HCT116 (cell line): ENCODE data around the gene EHMT1. TPM values are rescaled to one million over a fixed set of nuclear protein-coding genes. Genes with fewer than 3 reads are reported as not detected.

Experiments
- ATAC-seq: fragments of 200-7000 bp; cut with Tn5 transposase; 2 replicates; pipeline ENCODE4 v1.9.1; 2020; ENCODE audit warnings: mild to moderate bottlenecking, moderate library complexity
- BruUV-seq: library from RNA; stranded (reverse); fragments of 400-500 nt; replicated peaks from 2 replicates; lab custom pipeline; 2021; lab: Mats Ljungman, UMichigan
- CTCF ChIA-PET: fragments of 300-600 bp; sonication (Branson Sonifier 250); formaldehyde crosslinking; loops from one replicate; lab custom pipeline; 2021; ENCODE audit warnings: antibody characterized with exemption; lab: Charles Lee
- POLR2A ChIA-PET: fragments of 300-600, 350-600 bp; sonication (Branson Sonifier 250); formaldehyde crosslinking; loops from one replicate; lab custom pipeline; 2021; ENCODE audit warnings: antibody characterized with exemption; lab: Charles Lee
- RAD21 ChIA-PET, 2 experiments: fragments of 300-600 bp; sonication (Branson Sonifier 250); formaldehyde crosslinking; loops; one replicate each; lab custom pipeline; 2023; ENCODE audit warnings: low total read pairs in 2 of 2; ENCODE audit not compliant: uncharacterized antibody in 2 of 2, unreplicated experiment in 2 of 2, low non-redundant PET in 1 of 2; lab: Charles Lee
- DNase-seq: peaks from one replicate; pipeline ENCODE4 v3.0.0-alpha.2; 2010; ENCODE audit warnings: low read depth, low spot score
- H2AFZ ChIP-seq: fragments of 200-600 bp; shearing (Covaris generic), sonication (generic); 2 replicates; pipeline ENCODE4 v1.6.1; 2017; ENCODE audit warnings: low read depth, mixed run types, mixed read lengths, antibody characterized with exemption, low read length; ENCODE audit not compliant: poor library complexity, severe bottlenecking
- H3K27ac ChIP-seq: 2 replicates; pipeline ENCODE4 v1.5.1; 2012; ENCODE audit warnings: low read depth, low read length
- H3K27me3 ChIP-seq: fragments of 200-600 bp; sonication (generic); 2 replicates; pipeline ENCODE4 v1.6.1; 2016; ENCODE audit warnings: mixed run types, low read length, mixed read lengths; ENCODE audit not compliant: insufficient read depth
- H3K36me3 ChIP-seq, 2 experiments: fragments of 200-500 bp in 1 of 2; fragments of 200-600 bp in 1 of 2; sonication (Bioruptor generic) in 1 of 2; sonication (generic) in 1 of 2; 2 replicates each; pipeline versions ENCODE4 v1.5.1 to v1.6.1; 2014 to 2016; ENCODE audit warnings: low read length in 2 of 2, inconsistent platforms in 1 of 2, mixed read lengths in 1 of 2, mixed run types in 1 of 2; ENCODE audit not compliant: insufficient read depth in 2 of 2, control insufficient read depth in 1 of 2
- H3K4me1 ChIP-seq, 2 experiments: fragments of 200-600 bp in 1 of 2; sonication (generic) in 1 of 2; 2 replicates each; pipeline versions ENCODE4 v1.5.1 to v1.6.1; 2012 to 2017; ENCODE audit warnings: low read length in 2 of 2, inconsistent platforms in 1 of 2, mild to moderate bottlenecking in 1 of 2, mixed read lengths in 1 of 2, mixed run types in 1 of 2, moderate library complexity in 1 of 2; ENCODE audit not compliant: insufficient read depth in 2 of 2, control insufficient read depth in 1 of 2
- H3K4me2 ChIP-seq: fragments of 200-600 bp; sonication (generic); 2 replicates; pipeline ENCODE4 v1.6.1; 2017; ENCODE audit warnings: mixed run types, low read length, mixed read lengths
- H3K4me3 ChIP-seq, 2 experiments: fragments of 200-600 bp in 1 of 2; sonication (generic) in 1 of 2; replicated peaks in 1 of 2; 2 replicates each; pipeline ENCODE4 v1.5.1; 2011 to 2016; ENCODE audit warnings: low read length in 2 of 2, control low read depth in 1 of 2, low read depth in 1 of 2, mild to moderate bottlenecking in 1 of 2, mixed read lengths in 1 of 2, mixed run types in 1 of 2
- H3K79me2 ChIP-seq: fragments of 200-600 bp; sonication (generic); 2 replicates; pipeline ENCODE4 v1.6.1; 2017; ENCODE audit warnings: mild to moderate bottlenecking, mixed run types, low read length, moderate library complexity, mixed read lengths; ENCODE audit not compliant: insufficient read depth
- H3K9ac ChIP-seq: fragments of 200-600 bp; sonication (generic); 2 replicates; pipeline ENCODE4 v1.6.1; 2016; ENCODE audit warnings: low read length, mixed read lengths
- H3K9me2 ChIP-seq: fragments of 200-600 bp; sonication (generic), shearing (Covaris generic); 2 replicates; pipeline ENCODE4 v1.6.1; 2017; ENCODE audit warnings: mixed run types, mild to moderate bottlenecking, moderate library complexity; ENCODE audit not compliant: insufficient read depth
- H3K9me3 ChIP-seq, 2 experiments: fragments of 200-500 bp in 1 of 2; fragments of 200-600 bp in 1 of 2; sonication (Bioruptor generic) in 1 of 2; sonication (generic) in 1 of 2; 2 replicates each; pipeline ENCODE4 v1.6.1; 2014 to 2017; ENCODE audit warnings: low read length in 2 of 2, mixed read lengths in 2 of 2, inconsistent platforms in 1 of 2, low read depth in 1 of 2, mild to moderate bottlenecking in 1 of 2, mixed run types in 1 of 2, moderate library complexity in 1 of 2; ENCODE audit not compliant: control insufficient read depth in 1 of 2, insufficient read depth in 1 of 2
- H4K20me1 ChIP-seq: fragments of 200-600 bp; sonication (generic), shearing (Covaris generic); 2 replicates; pipeline ENCODE4 v1.6.1; 2017; ENCODE audit warnings: mixed run types, mild to moderate bottlenecking, moderate library complexity; ENCODE audit not compliant: insufficient read depth
- ATF3 ChIP-seq: IDR thresholded peaks from 2 replicates; pipeline ENCODE4 v1.6.1; 2012
- CTCF ChIP-seq, 3 experiments: fragments of 200-600 bp in 1 of 3; sonication (generic) in 1 of 3; IDR thresholded peaks in 2 of 3; conservative IDR thresholded peaks in 1 of 3; 2 replicates each; pipeline ENCODE4 v1.5.1; 2012 to 2017; ENCODE audit warnings: low read depth in 2 of 3, low read length in 2 of 3, antibody characterized with exemption in 1 of 3, borderline replicate concordance in 1 of 3, control low read depth in 1 of 3, mild to moderate bottlenecking in 1 of 3, mixed read lengths in 1 of 3, mixed run types in 1 of 3, moderate library complexity in 1 of 3; ENCODE audit not compliant: insufficient read depth in 1 of 3
- EGR1 ChIP-seq: IDR thresholded peaks from 2 replicates; pipeline ENCODE4 v1.6.1; 2012; ENCODE audit warnings: low read depth
- JUND ChIP-seq: IDR thresholded peaks from 2 replicates; pipeline ENCODE4 v1.6.1; 2012
- MAX ChIP-seq: IDR thresholded peaks from 2 replicates; pipeline ENCODE4 v1.6.1; 2012
- POLR2AphosphoS5 ChIP-seq: IDR thresholded peaks from 2 replicates; pipeline ENCODE4 v1.6.1; 2011; ENCODE audit warnings: mild to moderate bottlenecking, low read depth, low read length, moderate library complexity
- RAD21 ChIP-seq: IDR thresholded peaks from 2 replicates; pipeline ENCODE4 v1.6.1; 2012; ENCODE audit warnings: low read depth, mild to moderate bottlenecking
- REST ChIP-seq: IDR thresholded peaks from 2 replicates; pipeline ENCODE4 v1.6.1; 2012; ENCODE audit warnings: low read depth
- SIN3A ChIP-seq: IDR thresholded peaks from 2 replicates; pipeline ENCODE4 v1.6.1; 2012; ENCODE audit warnings: low read depth
- SRF ChIP-seq: IDR thresholded peaks from 2 replicates; pipeline ENCODE4 v1.6.1; 2012; ENCODE audit warnings: low read depth
- YY1 ChIP-seq: IDR thresholded peaks from 2 replicates; pipeline ENCODE4 v1.6.1; 2011; ENCODE audit warnings: low read length, low read depth, moderate library complexity, mild to moderate bottlenecking; ENCODE audit not compliant: insufficient replicate concordance; ENCODE audit errors: extremely low read depth
- ZFX ChIP-seq: fragments of 450-650 bp; IDR thresholded peaks from 2 replicates; pipeline ENCODE4 v1.6.1; 2017
- intact Hi-C: fragments of 100-400 bp; cut with micrococcal nuclease; formaldehyde crosslinking; loops from 2 replicates; pipeline ENCODE4 v1.10.0; 2022
- total RNA-seq: library from RNA; stranded (reverse); gene quantifications from one replicate; pipeline ENCODE4 v1.2.1, GENCODE V29; 2021; ENCODE audit not compliant: unreplicated experiment

EHMT1 gene
- total RNA-seq, 1 experiment from 2014 or later, result 86.1 TPM

- RAD21 ChIA-PET, result no interaction called here
- H3K9ac ChIP-seq, result no peak overlapping the region
Observed at GRCh38 chr9:137639303-137640051, 20.7 kb downstream of the EHMT1 start.

More at GRCh38 chr9:137639303-137640051, 20.7 kb downstream of the EHMT1 start:
- ATAC-seq (no peak), DNase-seq (no peak)
- TF ChIP-seq MAX (no peak), CTCF (IDR thresholded peaks at IDR 0.05 in 2 of 3, conservative IDR thresholded peaks at IDR 0.05 in 1 of 3; ENCODE audit: borderline replicate concordance in 1 of 3, insufficient read depth in 1 of 3, low read depth in 2 of 3, low read length in 2 of 3) (no peak), ZFX (no peak), ATF3 (no peak), JUND (no peak), SRF (no peak), YY1 (no peak), POLR2AphosphoS5 (no peak), REST (no peak), SIN3A (no peak), RAD21 (no peak), EGR1 (no peak)
- POLR2A ChIA-PET, result no interaction called here
- intact Hi-C loops, result no loop called here
- Histone ChIP-seq H3K4me2 (no peak overlapping the region), H3K9me3 (no peaks in the 10 kb centered on the region), H3K36me3 (0 out of 4 replicates have a peak, but pooled peaks cover 0 to 3% of the 10 kb centered on the region in 2 experiments), H3K4me3 (no peak overlapping the region), H3K27me3 (no peaks in the 10 kb centered on the region), H3K4me1 (no peaks in the 10 kb centered on the region), H3K9me2 (no peaks in the 10 kb centered on the region), H2AFZ (no peak overlapping the region), H3K27ac (no peak overlapping the region), H4K20me1 (peaks cover 11% of the 10 kb centered on the region; the same call in 1 of the 2 replicates), H3K79me2 (peaks cover 97% of the 10 kb centered on the region)
- no TSS peak for BruUV-seq
- CTCF ChIA-PET, result no interaction called here
